NCI-H446 (cell line): Measurements from ENCODE around the gene POLD1.
"Not testable (repeated sequence)": the region's sequence is repeated elsewhere in the genome, so short reads cannot be mapped to it uniquely, and the experiment has no call there.

Experiments used
- DNase-seq, 2 experiments: peaks; one replicate each; lab custom pipeline; 2025; lab: John Stamatoyannopoulos, UW

Gene POLD1

GRCh38 chr19:50390952-50391351, 6.8 kb downstream of the POLD1 start:
- DNase-seq = not testable (repeated sequence)

DNA sequence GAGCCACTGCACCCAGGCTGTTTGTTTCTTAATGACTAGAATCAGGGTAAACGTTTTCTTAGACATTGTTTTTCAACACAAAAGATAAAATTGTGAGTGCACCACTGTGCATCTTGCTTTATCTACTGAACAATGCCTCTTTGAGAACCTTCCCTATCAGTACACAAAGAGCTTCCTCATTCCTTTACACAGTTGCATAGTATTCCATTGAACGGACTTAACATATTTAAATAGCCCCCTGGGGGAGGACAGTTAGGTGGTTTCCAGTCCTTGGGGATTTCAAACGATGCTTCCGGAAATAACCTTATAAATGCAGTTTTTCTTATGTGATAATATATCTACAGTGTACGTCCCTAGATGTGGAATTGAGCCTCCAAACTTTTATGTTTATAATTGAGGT, 8.6 kb downstream of the POLD1 start:
- DNase-seq = no peak

GRCh38 chr19:50393589-50393988, 9.4 kb downstream of the POLD1 start:
- DNase-seq = no peak

- DNase-seq = no peak
These were observed 9.9 kb downstream of the POLD1 start for GRCh38 chr19:50394017-50394416.

DNA sequence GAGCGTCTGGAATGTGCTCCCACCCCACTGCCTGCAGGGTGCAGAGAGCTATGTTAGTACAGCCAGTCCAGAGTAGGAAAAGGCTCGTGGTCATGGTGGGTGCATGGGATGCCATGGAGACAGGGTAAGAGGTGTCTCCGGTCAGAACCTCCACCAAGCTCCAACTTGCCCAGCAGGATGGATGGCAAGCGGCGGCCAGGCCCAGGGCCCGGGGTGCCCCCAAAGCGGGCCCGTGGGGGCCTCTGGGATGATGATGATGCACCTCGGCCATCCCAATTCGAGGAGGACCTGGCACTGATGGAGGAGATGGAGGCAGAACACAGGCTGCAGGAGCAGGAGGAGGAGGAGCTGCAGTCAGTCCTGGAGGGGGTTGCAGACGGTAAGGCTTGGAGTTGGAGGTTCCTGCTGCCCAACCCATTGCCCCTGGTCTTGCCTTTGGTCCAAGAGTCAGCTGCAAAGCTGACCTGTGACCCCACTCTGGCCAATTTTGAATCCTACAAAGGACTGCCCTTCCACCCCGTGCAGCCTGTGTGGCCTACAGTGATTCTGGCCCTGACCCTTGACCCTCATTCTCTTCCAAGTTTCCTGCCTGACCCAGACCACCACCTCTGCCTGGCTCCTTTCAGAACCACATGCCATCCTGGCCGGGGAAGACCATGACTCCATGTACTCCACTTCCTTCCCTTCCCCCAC, 14.7 kb downstream of the POLD1 start:
- DNase-seq = no peak

DNA sequence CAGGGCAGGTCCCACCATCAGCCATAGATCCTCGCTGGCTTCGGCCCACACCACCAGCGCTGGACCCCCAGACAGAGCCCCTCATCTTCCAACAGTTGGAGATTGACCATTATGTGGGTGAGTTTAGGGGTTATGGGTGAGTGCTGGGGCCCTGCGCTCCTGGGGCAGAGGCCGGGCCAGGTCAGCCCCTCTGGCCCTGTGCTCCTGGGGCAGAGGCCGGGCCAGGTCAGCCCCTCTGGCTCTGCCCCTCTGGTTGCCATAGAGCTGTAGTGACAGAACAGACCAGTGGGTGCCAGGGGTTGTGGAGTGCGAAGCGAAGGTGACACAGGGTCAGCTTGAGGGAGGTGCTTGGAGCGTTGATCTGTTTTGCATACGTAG, 15.2 kb downstream of the POLD1 start:
- DNase-seq = no peak

DNA sequence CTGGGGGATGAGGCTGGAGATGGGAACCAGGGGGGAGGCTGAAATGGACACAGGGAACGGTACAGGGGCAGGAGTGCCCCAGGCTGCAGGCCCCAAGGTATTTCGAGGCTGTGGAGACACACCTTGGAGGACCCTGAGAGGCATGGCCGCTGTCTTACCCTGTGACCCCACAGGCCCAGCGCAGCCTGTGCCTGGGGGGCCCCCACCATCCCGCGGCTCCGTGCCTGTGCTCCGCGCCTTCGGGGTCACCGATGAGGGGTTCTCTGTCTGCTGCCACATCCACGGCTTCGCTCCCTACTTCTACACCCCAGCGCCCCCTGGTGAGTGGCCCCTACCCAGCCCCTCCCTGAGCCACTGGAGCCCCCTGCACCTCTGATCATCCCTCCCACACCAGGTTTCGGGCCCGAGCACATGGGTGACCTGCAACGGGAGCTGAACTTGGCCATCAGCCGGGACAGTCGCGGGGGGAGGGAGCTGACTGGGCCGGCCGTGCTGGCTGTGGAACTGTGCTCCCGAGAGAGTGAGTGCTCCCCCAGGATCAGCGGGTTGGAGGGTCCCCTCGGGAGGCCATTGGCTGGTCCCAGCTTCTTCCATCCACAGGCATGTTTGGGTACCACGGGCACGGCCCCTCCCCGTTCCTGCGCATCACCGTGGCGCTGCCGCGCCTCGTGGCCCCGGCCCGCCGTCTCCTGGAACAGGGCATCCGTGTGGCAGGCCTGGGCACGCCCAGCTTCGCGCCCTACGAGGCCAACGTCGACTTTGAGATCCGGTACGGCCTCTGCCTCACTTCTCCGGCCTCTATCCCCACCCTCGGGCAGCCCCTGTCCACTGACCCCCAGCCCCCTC, 17.7 kb downstream of the POLD1 start:
- no peak for DNase-seq

DNA sequence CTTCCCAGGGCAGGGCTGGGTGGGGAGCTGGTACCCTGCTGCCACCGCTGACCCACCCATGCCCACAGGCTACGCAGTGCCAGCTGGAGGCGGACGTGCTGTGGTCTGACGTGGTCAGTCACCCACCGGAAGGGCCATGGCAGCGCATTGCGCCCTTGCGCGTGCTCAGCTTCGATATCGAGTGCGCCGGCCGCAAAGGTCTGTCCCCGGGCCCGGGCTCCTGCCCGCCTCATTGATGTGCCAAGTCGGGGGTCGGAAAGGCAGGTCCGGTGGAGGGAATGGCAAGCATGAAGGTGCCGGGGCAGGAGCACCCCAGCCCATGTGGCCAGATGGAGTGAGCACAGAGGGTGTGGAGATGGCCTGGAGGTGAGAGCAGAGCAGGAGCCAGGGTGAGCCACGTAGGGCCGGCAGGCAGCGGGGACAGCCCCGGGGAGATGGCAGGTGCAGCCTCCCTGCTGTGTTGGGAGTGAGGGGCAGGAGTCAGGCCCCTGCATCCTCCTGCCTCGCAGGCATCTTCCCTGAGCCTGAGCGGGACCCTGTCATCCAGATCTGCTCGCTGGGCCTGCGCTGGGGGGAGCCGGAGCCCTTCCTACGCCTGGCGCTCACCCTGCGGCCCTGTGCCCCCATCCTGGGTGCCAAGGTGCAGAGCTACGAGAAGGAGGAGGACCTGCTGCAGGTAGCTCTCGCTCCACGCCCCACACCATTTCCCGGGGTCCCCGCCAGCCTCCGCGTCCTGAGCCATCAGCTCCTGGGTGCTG, 18.6 kb downstream of the POLD1 start:
- DNase-seq = no peak

DNA sequence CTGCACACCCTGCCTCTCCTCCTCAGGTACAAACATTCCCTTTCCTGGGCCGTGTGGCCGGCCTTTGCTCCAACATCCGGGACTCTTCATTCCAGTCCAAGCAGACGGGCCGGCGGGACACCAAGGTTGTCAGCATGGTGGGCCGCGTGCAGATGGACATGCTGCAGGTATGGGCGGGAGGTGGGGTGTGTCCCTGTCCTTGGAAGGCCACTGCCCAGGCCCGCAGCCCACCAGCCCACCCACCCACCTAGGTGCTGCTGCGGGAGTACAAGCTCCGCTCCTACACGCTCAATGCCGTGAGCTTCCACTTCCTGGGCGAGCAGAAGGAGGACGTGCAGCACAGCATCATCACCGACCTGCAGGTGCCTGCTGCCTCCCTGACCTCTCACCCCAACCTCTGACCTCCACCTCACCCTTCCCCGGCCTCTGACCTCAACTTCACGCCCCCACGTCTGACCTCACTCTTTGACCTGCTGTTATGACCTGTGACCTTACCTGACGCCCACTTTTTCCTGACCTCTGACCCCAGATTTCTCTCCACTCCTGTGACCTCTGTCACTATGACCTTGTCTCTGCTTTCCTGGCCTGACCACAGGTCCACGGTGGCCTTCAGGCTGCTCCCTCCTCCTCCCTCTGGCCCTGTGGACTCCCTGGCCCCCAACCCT, 22.1 kb downstream of the POLD1 start:
- no peak for DNase-seq

- DNase-seq = no peak
These were observed 22.7 kb downstream of the POLD1 start for GRCh38 chr19:50406829-50407228.

DNA sequence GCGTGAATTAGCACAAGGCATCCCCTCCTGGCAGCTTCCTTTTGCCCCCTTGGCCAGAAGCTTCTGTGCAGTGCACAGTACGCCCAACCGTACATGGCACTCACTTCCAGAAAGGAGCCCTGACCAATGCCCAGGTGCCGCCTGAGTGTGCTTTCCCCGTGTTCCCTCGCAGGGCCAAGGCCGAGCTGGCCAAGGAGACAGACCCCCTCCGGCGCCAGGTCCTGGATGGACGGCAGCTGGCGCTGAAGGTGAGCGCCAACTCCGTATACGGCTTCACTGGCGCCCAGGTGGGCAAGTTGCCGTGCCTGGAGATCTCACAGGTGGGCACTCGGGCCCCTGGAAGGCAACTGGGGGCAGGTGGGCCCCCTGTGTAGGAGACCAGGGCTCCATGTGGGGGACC, 25.2 kb downstream of the POLD1 start:
- no peak for DNase-seq

DNA sequence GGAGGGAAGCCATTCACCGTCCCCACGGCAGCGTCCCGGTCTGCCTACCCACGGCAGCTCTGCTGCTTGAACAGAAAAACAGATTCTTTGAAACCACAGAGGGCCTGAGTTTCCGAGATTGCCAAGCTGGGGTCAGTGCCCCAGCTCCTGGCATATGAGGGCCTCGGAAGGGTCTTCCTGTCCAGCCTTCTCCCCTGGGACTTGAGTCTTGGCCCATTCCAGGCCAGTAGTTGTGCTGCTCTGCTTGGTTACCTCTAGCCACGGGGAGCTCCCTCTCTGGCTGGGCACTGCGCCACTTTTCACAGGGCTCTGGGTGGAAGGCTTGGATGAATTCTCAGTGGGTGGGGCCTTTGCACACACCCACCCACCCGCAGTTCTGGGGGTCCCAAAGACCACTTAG, 26.0 kb downstream of the POLD1 start:
- DNase-seq = no peak

DNA sequence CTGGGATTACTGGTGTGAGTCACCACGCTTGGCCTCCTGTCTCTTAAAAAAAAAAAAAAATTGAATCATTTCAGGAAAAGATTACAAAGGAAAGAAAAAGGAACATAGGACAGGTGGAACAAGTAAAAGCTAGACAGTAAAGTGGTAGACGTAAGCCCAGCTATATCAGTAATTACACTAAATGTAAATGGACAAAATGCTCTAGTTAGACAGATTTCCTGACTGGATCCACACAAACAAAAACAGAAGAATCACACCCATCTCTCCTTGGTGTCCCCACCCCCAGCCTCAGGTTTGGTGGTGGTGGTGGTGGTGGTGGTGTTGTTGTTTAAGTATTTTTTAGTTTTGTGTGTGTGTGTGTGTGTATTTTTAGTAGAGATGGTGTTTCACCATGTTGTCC, 28.3 kb downstream of the POLD1 start:
- DNase-seq = no peak

DNA sequence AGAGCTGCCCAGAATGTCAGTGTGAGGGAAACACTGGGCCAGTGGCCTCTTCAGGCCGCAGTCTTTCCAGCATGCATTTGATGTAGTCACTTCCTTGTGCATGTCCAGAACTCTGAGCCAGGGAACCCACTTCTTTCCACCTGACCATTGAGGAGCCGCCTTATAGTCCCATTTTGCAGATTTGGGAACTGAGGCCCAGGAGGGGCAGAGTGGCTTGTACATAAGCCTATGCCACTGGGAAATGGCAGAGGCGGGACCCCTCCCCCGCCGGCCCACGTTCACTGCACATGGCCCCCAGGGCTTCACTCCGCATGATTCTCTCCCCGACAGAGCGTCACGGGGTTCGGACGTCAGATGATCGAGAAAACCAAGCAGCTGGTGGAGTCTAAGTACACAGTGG, 28.9 kb downstream of the POLD1 start:
- no peak for DNase-seq

- no peak for DNase-seq
These were observed 29.4 kb downstream of the POLD1 start for GRCh38 chr19:50413531-50413930.

- DNase-seq = no peak
These were observed 30.9 kb downstream of the POLD1 start for GRCh38 chr19:50414864-50415660.

- no peak for DNase-seq
These were observed 31.5 kb downstream of the POLD1 start for GRCh38 chr19:50415661-50416033.

- no peak for DNase-seq
These were observed 32.2 kb downstream of the POLD1 start for GRCh38 chr19:50416034-50416977.

DNA sequence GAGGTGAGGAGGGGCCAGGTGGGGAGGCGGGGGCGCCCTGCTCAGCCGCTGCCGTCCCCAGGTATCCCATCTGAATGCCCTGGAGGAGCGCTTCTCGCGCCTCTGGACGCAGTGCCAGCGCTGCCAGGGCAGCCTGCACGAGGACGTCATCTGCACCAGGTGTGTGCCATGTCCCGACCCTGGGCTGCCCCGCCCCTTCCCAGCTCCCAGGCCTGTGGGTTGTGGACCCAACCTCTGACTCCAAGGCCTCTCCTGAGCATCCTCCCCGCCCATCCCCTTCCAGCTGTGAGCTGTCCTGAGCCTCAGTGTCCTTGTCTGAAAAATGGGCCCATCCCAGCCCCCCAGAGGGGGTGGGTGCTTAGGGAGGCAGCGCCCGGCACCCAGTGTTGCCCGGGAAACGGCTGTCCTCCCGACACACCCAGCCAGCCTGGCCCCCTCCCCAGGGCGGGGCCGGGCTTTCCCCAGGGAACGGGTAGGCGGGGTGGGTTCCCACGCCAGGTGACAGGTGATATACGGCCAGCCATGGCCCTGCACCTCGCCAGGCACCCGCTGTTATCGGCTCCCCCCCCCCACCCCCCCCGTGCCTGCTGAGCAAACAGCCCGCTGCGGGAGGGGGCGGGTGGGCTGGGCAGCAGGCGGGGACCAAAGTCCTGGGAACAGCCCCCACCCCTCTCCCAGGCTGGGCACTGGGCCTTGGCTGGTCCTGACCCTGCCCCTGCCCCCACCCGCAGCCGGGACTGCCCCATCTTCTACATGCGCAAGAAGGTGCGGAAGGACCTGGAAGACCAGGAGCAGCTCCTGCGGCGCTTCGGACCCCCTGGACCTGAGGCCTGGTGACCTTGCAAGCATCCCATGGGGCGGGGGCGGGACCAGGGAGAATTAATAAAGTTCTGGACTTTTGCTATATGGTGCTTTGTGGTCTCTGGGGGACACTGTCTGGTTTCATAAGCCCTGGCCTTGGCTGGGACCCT, 33.2 kb downstream of the POLD1 start:
- no peak for DNase-seq
